HG02938 (cell line): ENCODE measurements around the gene FSHR.

ENCODE experiments used
- ATAC-seq: cut with Tn5 transposase; IDR thresholded peaks from one replicate; pipeline ENCODE4 v1.9.1; 2021; ENCODE audit warnings: mild to moderate bottlenecking, moderate library complexity; ENCODE audit not compliant: unreplicated experiment

The FSHR gene

GRCh38 chr2:48968011-48968410 is 186.3 kb downstream of the FSHR start:
- no peak for ATAC-seq

GRCh38 chr2:48965204-48965603 is 189.1 kb downstream of the FSHR start:
- no peak for ATAC-seq

- ATAC-seq, result no peak
Observed at GRCh38 chr2:48961009-48961408, 193.3 kb downstream of the FSHR start.

GRCh38 chr2:48954935-48955334 is 199.4 kb downstream of the FSHR start:
- no peak for ATAC-seq

GRCh38 chr2:48954311-48954710 is 200.0 kb downstream of the FSHR start:
- no peak for ATAC-seq

- no peak for ATAC-seq
Observed at GRCh38 chr2:48952614-48953013, 201.7 kb downstream of the FSHR start.

- no peak for ATAC-seq
Observed at GRCh38 chr2:48952143-48952542, 202.2 kb downstream of the FSHR start.

- no peak for ATAC-seq
Observed at GRCh38 chr2:48948400-48949125, 205.8 kb downstream of the FSHR start.

GRCh38 chr2:48946449-48947048 is 207.8 kb downstream of the FSHR start:
- ATAC-seq, result peak; percentile 96

- no peak for ATAC-seq
Observed at GRCh38 chr2:48944956-48945355, 209.4 kb downstream of the FSHR start.

- no peak for ATAC-seq
Observed at GRCh38 chr2:48943436-48943835, 210.9 kb downstream of the FSHR start.

GRCh38 chr2:48941908-48942307 is 212.4 kb downstream of the FSHR start:
- no peak for ATAC-seq

- no peak for ATAC-seq
Observed at GRCh38 chr2:48941456-48941855, 212.9 kb downstream of the FSHR start.

- ATAC-seq, result no peak
Observed at GRCh38 chr2:48940606-48941005, 213.7 kb downstream of the FSHR start.

- no peak for ATAC-seq
Observed at GRCh38 chr2:48939232-48939631, 215.1 kb downstream of the FSHR start.

- no peak for ATAC-seq
Observed at GRCh38 chr2:48938231-48938630, 216.1 kb downstream of the FSHR start.

- no peak for ATAC-seq
Observed at GRCh38 chr2:48934807-48935206, 219.5 kb downstream of the FSHR start.

- ATAC-seq, result no peak
Observed at GRCh38 chr2:48933828-48934497, 220.4 kb downstream of the FSHR start.

GRCh38 chr2:48932667-48933066 is 221.6 kb downstream of the FSHR start:
- ATAC-seq, result no peak

GRCh38 chr2:48929571-48930301 is 224.6 kb downstream of the FSHR start:
- no peak for ATAC-seq

- peak; percentile 56 for ATAC-seq
Observed at GRCh38 chr2:48927355-48927754, 227.0 kb downstream of the FSHR start.
